ENCODE data around the gene FOXD4. TPM values are rescaled to one million over a fixed set of nuclear protein-coding genes. Genes with fewer than 3 reads are reported as not detected.
"Not testable (repeated sequence)": the region's sequence is repeated elsewhere in the genome, so short reads cannot be mapped to it uniquely, and the experiment has no call there.

FOXD4 gene
- total RNA-seq, 1 donor from 2014 or later, result 0.13 TPM

- DNase-seq (ENCODE audit: low read depth, low spot score), result not testable (repeated sequence)
These were observed 24.3 kb downstream of the FOXD4 start for GRCh38 chr9:93909-94308.

GRCh38 chr9:90851-91250 is 27.4 kb downstream of the FOXD4 start:
- not testable (repeated sequence) for DNase-seq (ENCODE audit: low read depth, low spot score)

- DNase-seq (ENCODE audit: low read depth, low spot score), result not testable (repeated sequence)
These were observed 29.7 kb downstream of the FOXD4 start for GRCh38 chr9:88396-89037.

- not testable (repeated sequence) for DNase-seq (ENCODE audit: low read depth, low spot score)
These were observed 30.4 kb downstream of the FOXD4 start for GRCh38 chr9:87860-88259.

- DNase-seq (ENCODE audit: low read depth, low spot score), result not testable (repeated sequence)
These were observed 31.1 kb downstream of the FOXD4 start for GRCh38 chr9:87105-87504.

- DNase-seq (ENCODE audit: low read depth, low spot score), result not testable (repeated sequence)
These were observed 31.5 kb downstream of the FOXD4 start for GRCh38 chr9:86697-87096.

- DNase-seq (ENCODE audit: low read depth, low spot score), result not testable (repeated sequence)
These were observed 35.1 kb downstream of the FOXD4 start for GRCh38 chr9:82932-83689.

GRCh38 chr9:78333-78732 is 39.9 kb downstream of the FOXD4 start:
- not testable (repeated sequence) for DNase-seq (ENCODE audit: low read depth, low spot score)

GRCh38 chr9:76389-76788 is 41.8 kb downstream of the FOXD4 start:
- not testable (repeated sequence) for DNase-seq (ENCODE audit: low read depth, low spot score)

GRCh38 chr9:73900-74525 is 44.2 kb downstream of the FOXD4 start:
- not testable (repeated sequence) for DNase-seq (ENCODE audit: low read depth, low spot score)

GRCh38 chr9:73076-73899 is 44.9 kb downstream of the FOXD4 start:
- not testable (repeated sequence) for DNase-seq (ENCODE audit: low read depth, low spot score)

Other genes with a start within 250 kb of the FOXD4 start
- gene WASHC1, start 89.0 kb downstream of the FOXD4 start, total RNA-seq, result 5.3 and 7.2 TPM in 2 replicates
- 27.8 and 32.5 TPM in 2 replicates for gene ZNG1A, start 60.6 kb upstream of the FOXD4 start, total RNA-seq
- gene DOCK8, start 96.4 kb upstream of the FOXD4 start, total RNA-seq, result 0.33 and 0.78 TPM in 2 replicates